GM12892 (cell line): ENCODE results near the gene CD40.

Source experiments
- POLR2A ChIP-seq: IDR thresholded peaks from 2 replicates; pipeline ENCODE4 v1.6.1; 2011; ENCODE audit warnings: low read depth, low read length, control low read depth
- POLR2AphosphoS5 ChIP-seq: IDR thresholded peaks from 2 replicates; pipeline ENCODE4 v1.6.1; 2011; ENCODE audit warnings: low read depth, low read length, control low read depth
- TAF1 ChIP-seq: IDR thresholded peaks from 2 replicates; pipeline ENCODE4 v1.6.1; 2011; ENCODE audit warnings: low read depth, mild to moderate bottlenecking, control low read depth, low read length, borderline replicate concordance

- TF ChIP-seq POLR2A: no peak
- TF ChIP-seq TAF1: no peak
- TF ChIP-seq POLR2AphosphoS5: 0 out of 2 replicates have a peak, but pooled peaks have one; percentile 20
Measured at GRCh38 chr20:46073443-46073842, 44.7 kb upstream of the CD40 start.
